Smooth muscle cell of bladder (primary cell): ENCODE measurements around the gene SLC34A3. TPM values are rescaled to one million over a fixed set of nuclear protein-coding genes. Genes with fewer than 3 reads are reported as not detected.

Experiments used
- total RNA-seq: library from RNA; depleted of rRNA; stranded (reverse); fragments of >200 nt; gene quantifications from 2 replicates; pipeline ENCODE4 v1.2.3, GENCODE V29; 2014

SLC34A3 gene
- total RNA-seq, 1 donor from 2014 or later, result not detected

Other genes starting within 250 kb of the SLC34A3 start
- gene LCNL1, start 247.9 kb upstream of the SLC34A3 start, total RNA-seq, result 0.57 and 3.4 TPM in 2 replicates
- 6.6 and 7.5 TPM in 2 replicates for gene PAXX, start 238.5 kb upstream of the SLC34A3 start, total RNA-seq
- gene CLIC3, start 234.3 kb upstream of the SLC34A3 start, total RNA-seq, result 5.0 and 7.8 TPM in 2 replicates
- gene ABCA2, start 202.7 kb upstream of the SLC34A3 start, total RNA-seq, result 11.9 and 20.0 TPM in 2 replicates
- gene FUT7, start 198.8 kb upstream of the SLC34A3 start, total RNA-seq, result not detected in 2 replicates
- gene NPDC1, start 184.7 kb upstream of the SLC34A3 start, total RNA-seq, result 12.1 and 18.4 TPM in 2 replicates
- gene ENTPD2, start 176.8 kb upstream of the SLC34A3 start, total RNA-seq, result not detected in 2 replicates
- 0.43 and 0.55 TPM in 2 replicates for gene SAPCD2, start 160.3 kb upstream of the SLC34A3 start, total RNA-seq
- 7.7 and 14.3 TPM in 2 replicates for gene UAP1L1, start 153.4 kb upstream of the SLC34A3 start, total RNA-seq
- 73.2 and 87.0 TPM in 2 replicates for gene MAN1B1, start 143.9 kb upstream of the SLC34A3 start, total RNA-seq
- gene DPP7, start 116.2 kb upstream of the SLC34A3 start, total RNA-seq, result 68.8 and 81.6 TPM in 2 replicates
- gene GRIN1, start 91.7 kb upstream of the SLC34A3 start, total RNA-seq, result under 0.01 TPM in 1 of 2 replicates, not detected in the other
- gene LRRC26, start 60.9 kb upstream of the SLC34A3 start, total RNA-seq, result not detected in 2 replicates
- gene TMEM210, start 58.8 kb upstream of the SLC34A3 start, total RNA-seq, result not detected in 2 replicates
- 15.2 and 23.7 TPM in 2 replicates for gene ANAPC2, start 42.3 kb upstream of the SLC34A3 start, total RNA-seq
- gene SSNA1, start 42.2 kb upstream of the SLC34A3 start, total RNA-seq, result 60.9 and 66.0 TPM in 2 replicates
- 4.1 and 4.8 TPM in 2 replicates for gene TPRN, start 30.2 kb upstream of the SLC34A3 start, total RNA-seq
- gene TMEM203, start 25.3 kb upstream of the SLC34A3 start, total RNA-seq, result 25.6 and 37.7 TPM in 2 replicates
- gene NDOR1, start 25.2 kb upstream of the SLC34A3 start, total RNA-seq, result 2.3 and 2.9 TPM in 2 replicates
- under 0.01 and 0.18 TPM in 2 replicates for gene RNF208, start 8.7 kb upstream of the SLC34A3 start, total RNA-seq
- 0.18 and 0.57 TPM in 2 replicates for gene CYSRT1, start 5.7 kb upstream of the SLC34A3 start, total RNA-seq
- gene RNF224, start 3.4 kb upstream of the SLC34A3 start, total RNA-seq, result not detected in 2 replicates
- 101 and 110 TPM in 2 replicates for gene TUBB4B, start 10.4 kb downstream of the SLC34A3 start, total RNA-seq
- gene STPG3, start 20.4 kb downstream of the SLC34A3 start, total RNA-seq, result not detected in 2 replicates
- 30.2 and 47.7 TPM in 2 replicates for gene NELFB, start 24.4 kb downstream of the SLC34A3 start, total RNA-seq
- gene TOR4A, start 46.8 kb downstream of the SLC34A3 start, total RNA-seq, result 11.0 and 13.5 TPM in 2 replicates
- gene NRARP, start 71.4 kb downstream of the SLC34A3 start, total RNA-seq, result 0.09 and 0.14 TPM in 2 replicates
- 8.4 and 13.2 TPM in 2 replicates for gene EXD3, start 192.3 kb downstream of the SLC34A3 start, total RNA-seq
- 0.46 and 0.57 TPM in 2 replicates for gene NOXA1, start 192.5 kb downstream of the SLC34A3 start, total RNA-seq
- not detected in 2 replicates for gene ENTPD8, start 210.5 kb downstream of the SLC34A3 start, total RNA-seq
- gene NSMF, start 228.4 kb downstream of the SLC34A3 start, total RNA-seq, result 10.4 and 15.5 TPM in 2 replicates